Measurements from ENCODE around the gene LRP4.

- no peak for TF ChIP-seq CTCF (conservative IDR thresholded peaks at IDR 0.05)
- TF ChIP-seq EZH2 (IDR thresholded peaks at IDR 0.05; ENCODE audit: low read depth): no peak
Measured at GRCh38 chr11:46958777-46959176, 40.4 kb upstream of the LRP4 start.

All from PC-9 (cell line).